Lower lobe of right lung (tissue), 2 donors: ENCODE measurements around the gene RBCK1. TPM values are rescaled to one million over a fixed set of nuclear protein-coding genes. Genes with fewer than 3 reads are reported as not detected.
A peak's percentile ranks its signal among the peaks of the same experiment; 100 is the strongest.

Experiments
- ATAC-seq, 2 donors: fragments of 200-7000 bp; cut with Tn5 transposase; one replicate each; pipeline ENCODE4 v1.9.1; 2020 to 2022; ENCODE audit warnings: mild to moderate bottlenecking in 2 of 2, moderate library complexity in 2 of 2
- DNase-seq: peaks from one replicate; pipeline ENCODE4 v3.0.0-alpha.2; 2020
- H3K27ac ChIP-seq: fragments of 200-600 bp; one replicate; pipeline ENCODE4 v1.8.0; 2022
- H3K27me3 ChIP-seq: fragments of 200-600 bp; one replicate; pipeline ENCODE4 v1.8.0; 2022; ENCODE audit warnings: low read depth
- H3K36me3 ChIP-seq: fragments of 200-600 bp; one replicate; pipeline ENCODE4 v1.8.0; 2022; ENCODE audit warnings: mild to moderate bottlenecking
- H3K4me1 ChIP-seq: fragments of 200-600 bp; one replicate; pipeline ENCODE4 v1.8.0; 2022
- H3K4me3 ChIP-seq: fragments of 200-600 bp; one replicate; pipeline ENCODE4 v1.8.0; 2022; ENCODE audit warnings: mild to moderate bottlenecking
- H3K9me3 ChIP-seq: fragments of 200-600 bp; one replicate; pipeline ENCODE4 v1.8.0; 2022
- intact Hi-C: fragments of 100-400 bp; cut with DNase I; formaldehyde crosslinking; loops from one replicate; pipeline ENCODE4 v1.11.0; 2022
- total RNA-seq: library from RNA; stranded (reverse); fragmentation: NEBNext Ultra II Directional; extraction: Animal tissue kit (Norgen Biotek cat#: 25700); gene quantifications from one replicate; pipeline ENCODE4 v1.2.1, GENCODE V29; 2021
- TF ChIP-seq, protein P1 (sequence below): fragments of 200-600 bp; IDR thresholded peaks from one replicate; pipeline ENCODE4 v1.8.0; 2022; ENCODE audit warnings: antibody characterized with exemption, mild to moderate bottlenecking
- donor health status: DM: no; HTN: yes; CAD: no; lungs with severe emphysema.

The RBCK1 gene
- total RNA-seq, 1 donor from 2014 or later, result 95.7 TPM

DNA sequence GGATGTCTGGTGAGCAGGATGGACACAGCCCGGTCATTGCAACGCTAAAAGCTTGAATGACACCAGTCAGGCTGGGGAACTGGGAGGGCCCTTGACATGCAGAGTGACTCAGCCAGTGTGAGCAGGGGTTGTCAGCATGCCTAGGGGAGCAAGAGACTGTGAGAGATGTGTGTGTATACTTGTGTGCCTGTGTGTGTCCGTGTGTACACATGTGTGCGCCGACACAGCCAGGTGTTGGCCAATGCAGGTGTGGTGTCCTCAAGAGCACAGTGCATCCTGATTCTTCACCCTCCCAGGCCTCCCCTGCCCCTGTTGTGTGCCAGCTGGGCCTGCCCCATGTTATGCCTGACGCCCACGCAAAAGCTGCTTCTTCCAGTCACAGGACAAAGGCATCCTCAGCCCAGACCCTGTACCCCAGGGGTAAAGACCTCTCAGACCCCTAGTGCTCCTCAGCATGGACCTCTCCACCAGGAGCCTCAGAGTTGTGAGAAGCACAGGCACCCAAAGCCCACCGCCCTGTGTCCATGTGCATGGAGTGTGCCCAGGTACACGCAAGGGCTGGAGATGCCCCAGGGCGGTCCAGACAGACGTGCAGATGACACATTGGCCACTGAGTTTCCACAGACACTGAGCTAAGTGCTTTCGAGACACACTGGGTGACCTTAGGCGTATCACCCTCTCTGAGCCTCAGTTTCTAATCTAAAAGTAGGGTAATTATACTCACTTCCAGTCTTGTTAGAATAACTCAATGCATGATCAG, 44.6 kb upstream of the RBCK1 start:
- intact Hi-C loops, result no loop called here

DNA sequence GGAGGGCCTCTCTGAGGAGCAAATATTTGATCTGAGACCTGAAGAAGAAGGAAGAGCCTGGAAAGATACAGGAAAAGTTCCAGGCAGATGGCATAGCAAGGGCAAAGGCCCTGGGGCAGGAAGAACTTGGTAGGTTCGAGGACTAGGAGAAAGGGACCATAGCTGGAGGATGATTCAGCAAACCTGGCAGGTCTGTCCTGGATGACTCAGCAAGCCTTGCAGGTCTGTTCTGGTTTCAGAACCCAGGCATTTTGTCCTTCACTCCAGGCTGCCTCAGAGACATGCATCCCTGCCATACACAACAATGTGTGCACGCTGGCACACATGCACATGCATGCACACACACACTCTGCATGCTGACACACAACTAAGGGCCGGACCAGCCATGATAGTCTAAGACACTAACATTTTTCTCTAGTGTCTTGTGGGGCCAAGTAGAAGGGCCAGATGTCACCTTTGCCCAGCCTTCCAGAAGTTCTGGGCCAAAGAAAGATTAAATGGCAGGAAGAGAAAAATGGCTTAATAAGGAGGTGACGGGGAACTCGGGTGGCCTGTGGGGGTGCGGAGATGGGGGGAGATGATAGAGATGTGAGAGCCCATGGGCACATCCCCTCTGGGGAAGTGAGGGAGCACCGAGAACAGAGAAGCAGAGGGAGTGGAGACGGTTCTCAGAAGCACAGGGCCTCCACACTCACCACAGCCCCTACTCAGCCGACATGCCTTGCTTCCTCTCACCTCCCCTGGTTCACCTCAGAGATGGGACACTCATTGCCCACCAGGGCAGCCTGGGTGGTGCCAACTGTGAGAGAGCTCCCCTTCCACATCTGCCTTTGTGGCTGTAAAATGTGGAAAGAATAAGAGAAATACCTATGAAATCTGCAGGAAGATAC, 42.9 kb upstream of the RBCK1 start:
- intact Hi-C loops, result no loop called here
- Histone ChIP-seq H3K27ac (no peak overlapping the region), H3K9me3 (no peaks in the 10 kb centered on the region), H3K27me3 (no peaks in the 10 kb centered on the region), H3K4me3 (no peak overlapping the region), H3K36me3 (no peaks in the 10 kb centered on the region), H3K4me1 (peaks cover 23% of the 10 kb centered on the region)
- ATAC-seq, result no peak
- TF ChIP-seq, protein P1, sequence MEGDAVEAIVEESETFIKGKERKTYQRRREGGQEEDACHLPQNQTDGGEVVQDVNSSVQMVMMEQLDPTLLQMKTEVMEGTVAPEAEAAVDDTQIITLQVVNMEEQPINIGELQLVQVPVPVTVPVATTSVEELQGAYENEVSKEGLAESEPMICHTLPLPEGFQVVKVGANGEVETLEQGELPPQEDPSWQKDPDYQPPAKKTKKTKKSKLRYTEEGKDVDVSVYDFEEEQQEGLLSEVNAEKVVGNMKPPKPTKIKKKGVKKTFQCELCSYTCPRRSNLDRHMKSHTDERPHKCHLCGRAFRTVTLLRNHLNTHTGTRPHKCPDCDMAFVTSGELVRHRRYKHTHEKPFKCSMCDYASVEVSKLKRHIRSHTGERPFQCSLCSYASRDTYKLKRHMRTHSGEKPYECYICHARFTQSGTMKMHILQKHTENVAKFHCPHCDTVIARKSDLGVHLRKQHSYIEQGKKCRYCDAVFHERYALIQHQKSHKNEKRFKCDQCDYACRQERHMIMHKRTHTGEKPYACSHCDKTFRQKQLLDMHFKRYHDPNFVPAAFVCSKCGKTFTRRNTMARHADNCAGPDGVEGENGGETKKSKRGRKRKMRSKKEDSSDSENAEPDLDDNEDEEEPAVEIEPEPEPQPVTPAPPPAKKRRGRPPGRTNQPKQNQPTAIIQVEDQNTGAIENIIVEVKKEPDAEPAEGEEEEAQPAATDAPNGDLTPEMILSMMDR, result no peak
- DNase-seq, result no peak

More for the DNA sequence above, 44.6 kb upstream of the RBCK1 start:
- no peaks in the 10 kb centered on the region for H3K27me3 ChIP-seq
- H3K4me3 ChIP-seq, result no peak overlapping the region
- peak; percentile 12 to 17 for ATAC-seq
- H3K4me1 ChIP-seq, result peaks cover 16% of the 10 kb centered on the region
- H3K36me3 ChIP-seq, result no peaks in the 10 kb centered on the region
- DNase-seq, result peak; percentile 36
- H3K9me3 ChIP-seq, result no peaks in the 10 kb centered on the region
- no peak overlapping the region for H3K27ac ChIP-seq
- TF ChIP-seq, protein P1, result no peak

DNA sequence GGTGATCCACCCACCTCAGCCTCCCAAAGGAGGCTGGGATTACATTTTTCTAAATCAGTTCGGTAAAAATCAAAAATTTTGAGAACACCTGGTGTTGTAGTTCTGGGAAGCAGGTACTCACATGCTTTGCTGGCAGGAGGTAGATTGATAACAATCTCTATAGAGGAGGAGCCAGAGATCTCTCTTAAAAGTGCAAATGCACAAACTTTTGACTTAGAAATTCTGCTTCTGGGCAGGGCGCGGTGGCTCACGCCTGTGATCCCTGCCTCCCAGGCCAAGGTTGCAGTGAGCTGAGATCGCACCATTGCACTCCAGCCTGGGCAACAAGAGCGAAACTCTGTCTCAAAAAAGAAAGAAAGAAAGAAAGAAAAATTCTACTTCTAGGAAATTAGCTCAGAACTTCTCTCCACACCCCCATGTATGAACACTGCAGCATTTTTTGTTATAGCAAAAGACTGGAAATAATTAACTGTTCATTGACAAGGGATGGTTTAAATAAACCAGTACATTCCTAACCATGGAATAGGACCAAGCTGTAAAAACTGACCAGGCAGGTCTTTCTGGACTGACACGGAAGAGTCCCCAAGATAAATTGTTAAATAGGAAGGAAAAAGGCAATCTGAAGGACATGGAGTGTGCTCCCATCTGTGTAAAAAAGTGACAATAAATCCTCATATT, 41.9 kb upstream of the RBCK1 start:
- intact Hi-C loops, result no loop called here
- no peak for ATAC-seq
- DNase-seq, result no peak

DNA sequence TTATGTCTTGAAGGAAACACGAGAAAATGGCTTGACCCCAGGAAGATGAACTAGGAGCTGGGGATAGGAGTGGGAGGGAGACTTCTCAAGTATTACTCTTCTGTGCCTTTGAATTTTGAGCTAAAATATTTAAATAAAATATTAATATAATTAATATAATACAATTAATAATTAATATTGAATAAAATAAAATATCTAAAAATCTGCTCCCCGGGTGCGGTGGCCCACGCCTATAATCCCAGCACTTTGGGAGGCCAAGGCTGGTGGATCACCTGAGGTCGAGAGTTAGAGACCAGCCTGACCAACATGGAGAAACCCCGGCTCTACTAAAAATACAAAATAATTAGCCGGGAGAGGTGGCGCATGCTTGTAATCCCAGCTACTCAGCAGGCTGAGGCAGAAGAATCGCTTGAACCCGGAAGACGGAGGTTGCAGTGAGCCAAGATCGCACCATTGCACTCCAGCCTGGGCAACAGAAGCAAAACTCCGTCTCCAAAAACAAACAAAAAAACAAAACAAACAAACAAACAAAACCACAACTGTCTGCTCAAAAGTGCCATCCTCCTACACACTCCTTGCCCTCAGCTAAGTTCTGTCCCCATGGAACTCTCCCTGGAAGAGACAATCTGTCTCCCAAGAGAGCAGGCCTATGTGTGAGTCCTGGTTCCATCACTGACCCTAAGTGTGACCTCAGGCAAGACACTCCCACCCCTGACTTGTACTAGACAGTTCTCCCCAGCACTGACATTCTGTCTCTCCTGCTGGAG, 41.2 kb upstream of the RBCK1 start:
- Histone ChIP-seq H3K27ac (no peak overlapping the region), H3K36me3 (no peaks in the 10 kb centered on the region), H3K4me3 (no peak overlapping the region), H3K27me3 (no peaks in the 10 kb centered on the region), H3K9me3 (no peaks in the 10 kb centered on the region), H3K4me1 (peaks cover 37% of the 10 kb centered on the region)
- DNase-seq, result no peak
- ATAC-seq, result no peak
- intact Hi-C loops, result no loop called here
- TF ChIP-seq, protein P1, result no peak

More for the DNA sequence above, 41.9 kb upstream of the RBCK1 start:
- no peaks in the 10 kb centered on the region for H3K36me3 ChIP-seq
- TF ChIP-seq, protein P1, result no peak
- H3K4me1 ChIP-seq, result peaks cover 30% of the 10 kb centered on the region
- H3K4me3 ChIP-seq, result no peak overlapping the region
- H3K9me3 ChIP-seq, result no peaks in the 10 kb centered on the region
- H3K27ac ChIP-seq, result no peak overlapping the region
- no peaks in the 10 kb centered on the region for H3K27me3 ChIP-seq

DNA sequence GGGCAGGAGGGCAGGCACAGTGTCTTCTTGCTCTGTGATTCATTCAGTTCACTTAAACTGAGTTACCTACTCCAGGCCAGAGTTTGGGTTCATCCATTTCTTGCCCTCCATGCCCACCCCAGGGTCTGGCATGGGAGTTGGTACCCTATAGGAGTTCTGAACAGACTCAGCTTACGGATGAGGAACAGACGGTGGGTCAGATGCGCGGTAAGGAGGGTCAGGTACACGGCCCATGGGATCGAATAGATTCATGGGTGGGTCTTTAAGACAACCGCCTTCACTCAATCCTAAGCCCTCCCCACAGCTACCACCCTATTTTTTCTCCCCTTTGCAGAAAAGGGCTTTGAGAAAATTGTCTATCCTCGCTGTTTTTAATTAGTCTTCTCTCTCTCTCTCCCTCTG, 40.6 kb upstream of the RBCK1 start:
- Histone ChIP-seq H3K4me1 (peaks cover 39% of the 10 kb centered on the region), H3K27me3 (no peaks in the 10 kb centered on the region), H3K4me3 (no peak overlapping the region), H3K36me3 (no peaks in the 10 kb centered on the region), H3K9me3 (no peaks in the 10 kb centered on the region), H3K27ac (no peak overlapping the region)
- TF ChIP-seq, protein P1, result no peak
- intact Hi-C loops, result no loop called here
- DNase-seq (no peak), ATAC-seq (no peak)
